K562 (cell line): ENCODE measurements around the gene IRF2BP1. TPM values are rescaled to one million over a fixed set of nuclear protein-coding genes. Genes with fewer than 3 reads are reported as not detected.

Experiments used
- ATF7 ChIP-seq: fragments of 450-650 bp; IDR thresholded peaks from 2 replicates; pipeline ENCODE4 v1.7.1; 2014; ENCODE audit warnings: mild to moderate bottlenecking, moderate library complexity
- BCOR ChIP-seq: fragments of 450-650 bp; IDR thresholded peaks from 2 replicates; pipeline ENCODE4 v1.6.1; 2016
- CBFA2T2 ChIP-seq: fragments of 450-650 bp; conservative IDR thresholded peaks from 2 replicates; pipeline ENCODE4 v1.6.1; 2017; ENCODE audit warnings: mild to moderate bottlenecking
- CEBPB ChIP-seq: fragments of 450-650 bp; IDR thresholded peaks from 2 replicates; pipeline ENCODE4 v1.6.1; 2016; ENCODE audit warnings: missing genetic modification characterization, missing compliant biosample characterization
- DPF2 ChIP-seq: fragments of 450-650 bp; IDR thresholded peaks from 2 replicates; pipeline ENCODE4 v1.6.1; 2016
- E2F8 ChIP-seq: fragments of 450-650 bp; IDR thresholded peaks from 2 replicates; pipeline ENCODE4 v1.7.1; 2018; ENCODE audit warnings: mild to moderate bottlenecking, low read depth; ENCODE audit not compliant: partially characterized antibody
- ID3 ChIP-seq, 2 experiments: fragments of 250-450 bp in 1 of 2; fragments of 450-650 bp in 1 of 2; sonication (Bioruptor Pico) in 1 of 2; IDR thresholded peaks; 2 replicates each; pipeline versions ENCODE4 v1.6.1 to v1.8.0; 2016 to 2021; ENCODE audit warnings: mild to moderate bottlenecking in 2 of 2, moderate library complexity in 2 of 2, missing compliant biosample characterization in 1 of 2, missing genetic modification characterization in 1 of 2
- IRF9 ChIP-seq: fragments of 450-650 bp; IDR thresholded peaks from 2 replicates; pipeline ENCODE4 v1.6.1; 2016; ENCODE audit warnings: missing biosample characterization, missing genetic modification characterization
- KLF1 ChIP-seq: fragments of 450-650 bp; IDR thresholded peaks from 2 replicates; pipeline ENCODE4 v1.6.1; 2016; ENCODE audit warnings: missing genetic modification characterization, missing compliant biosample characterization
- NELFE ChIP-seq: IDR thresholded peaks from 2 replicates; pipeline ENCODE4 v1.6.1; 2011; ENCODE audit warnings: mild to moderate bottlenecking; ENCODE audit not compliant: insufficient read depth, insufficient read length
- RCOR1 ChIP-seq, 2 experiments: IDR thresholded peaks; 2 replicates each; pipeline ENCODE4 v1.6.1; 2012; ENCODE audit warnings: low read depth in 2 of 2, low read length in 2 of 2, borderline replicate concordance in 1 of 2, improper control_type of control experiment in 1 of 2
- TAL1 ChIP-seq: fragments of 450-650 bp; IDR thresholded peaks from 2 replicates; pipeline ENCODE4 v1.6.1; 2016; ENCODE audit warnings: mild to moderate bottlenecking
- TEAD4 ChIP-seq, 2 experiments: sonication (generic) in 1 of 2; formaldehyde crosslinking in 1 of 2; IDR thresholded peaks; 2 replicates each; pipeline versions ENCODE4 v1.6.1 to v1.8.0; 2012 to 2022; ENCODE audit warnings: borderline replicate concordance in 1 of 2, inconsistent platforms in 1 of 2, low read length in 1 of 2, mild to moderate bottlenecking in 1 of 2, missing genetic modification reagents in 1 of 2
- YY1 ChIP-seq, 3 experiments: IDR thresholded peaks; 2 replicates each; pipeline ENCODE4 v1.6.1; 2011; ENCODE audit warnings: low read length in 2 of 3, mild to moderate bottlenecking in 2 of 3, moderate library complexity in 2 of 3, borderline replicate concordance in 1 of 3, control low read depth in 1 of 3, low read depth in 1 of 3; ENCODE audit not compliant: insufficient read depth in 3 of 3, insufficient replicate concordance in 2 of 3, control insufficient read depth in 1 of 3, insufficient read length in 1 of 3; ENCODE audit errors: extremely low read depth in 1 of 3
- ZBTB12 ChIP-seq: fragments of 250-450 bp; sonication (Bioruptor Pico); IDR thresholded peaks from 2 replicates; pipeline ENCODE4 v1.4.0; 2020
- ZBTB33 ChIP-seq: sonication (generic); formaldehyde crosslinking; IDR thresholded peaks from 2 replicates; pipeline ENCODE4 v1.8.1; 2023; ENCODE audit warnings: mild to moderate bottlenecking, missing genetic modification reagents
- ZBTB9 ChIP-seq: fragments of 450-650 bp; formaldehyde crosslinking; IDR thresholded peaks from 2 replicates; pipeline ENCODE4 v1.4.0; 2020; ENCODE audit warnings: mild to moderate bottlenecking, moderate library complexity
- polyA plus RNA-seq, 8 experiments: library from polyadenylated mRNA; depleted of rRNA in 4 of 8; stranded (reverse) in 5 of 8; unstranded in 3 of 8; fragments of >200 nt; fragmentation: Nextera tagmentation in 2 of 8; fragmentation: Illumina TruSeq in 1 of 8; extraction: Ambion mirVana in 2 of 8; extraction: Trizol in 1 of 8; gene quantifications; 2 replicates each; pipeline versions ENCODE4 v1.2.1 to v1.2.3, GENCODE V29; 2011 to 2014; ENCODE audit warnings: inconsistent platforms in 1 of 8, missing spikeins in 1 of 8
- total RNA-seq, 7 experiments: library from RNA; depleted of rRNA in 6 of 7; stranded (reverse); fragments of >200 nt in 6 of 7; fragmentation: Illumina TruSeq in 2 of 7; extraction: Trizol in 2 of 7; gene quantifications; 2 replicates each; pipeline versions ENCODE4 v1.2.1 to v1.2.3, GENCODE V29; 2011 to 2021; ENCODE audit warnings: low replicate concordance in 1 of 7

IRF2BP1 gene
- total and polyA plus RNA-seq, 9 of the 15 experiments (the other 6 are each of a cell fraction or from before 2014, with no cell fraction given) = 0.61 to 35.9 (median 3.5) TPM

GRCh38 chr19:45887200-45887710, 1.3 kb upstream of the IRF2BP1 start (continued):
- TF ChIP-seq E2F8 = no peak
- peak; percentile 63 to 76; a peak in 2 of 4 replicates for TF ChIP-seq RCOR1 (IDR thresholded peaks at IDR 0.05; ENCODE audit: borderline replicate concordance in 1 of 2, low read depth in 2 of 2, low read length in 2 of 2)
- peak; percentile 99 for TF ChIP-seq CEBPB (tag)
- no peak for TF ChIP-seq YY1 (IDR thresholded peaks at IDR 0.05; ENCODE audit: borderline replicate concordance in 1 of 3, control insufficient read depth in 1 of 3, extremely low read depth in 1 of 3, insufficient read depth in 3 of 3, insufficient read length in 1 of 3, insufficient replicate concordance in 2 of 3, low read depth in 1 of 3, low read length in 2 of 3)
- TF ChIP-seq TAL1 = peak; percentile 52; the same call in 1 of the 2 replicates
- TF ChIP-seq BCOR = peak; percentile 95
- TF ChIP-seq ZBTB12 (CRISPR knock-in tag) = peak; percentile 37; the same call in 1 of the 2 replicates
- TF ChIP-seq DPF2 = peak; percentile 77; the same call in 1 of the 2 replicates
- peak; percentile 84 for TF ChIP-seq IRF9 (tag)
- TF ChIP-seq CBFA2T2 = peak; percentile 46
- TF ChIP-seq ID3 (CRISPR knock-in tag; IDR thresholded peaks at IDR 0.05) = no peak
- TF ChIP-seq ID3 (tag; IDR thresholded peaks at IDR 0.05) = no peak
- 0 out of 2 replicates have a peak, but pooled peaks have one; percentile 41 for TF ChIP-seq ZBTB33 (CRISPR knock-in tag)
- peak; percentile 90 for TF ChIP-seq ATF7
- TF ChIP-seq TEAD4 (IDR thresholded peaks at IDR 0.05; ENCODE audit: low read length) = peak; percentile 34; the same call in 1 of the 2 replicates
- TF ChIP-seq TEAD4 (CRISPR knock-in tag; IDR thresholded peaks at IDR 0.05; ENCODE audit: borderline replicate concordance) = no peak
- TF ChIP-seq ZBTB9 = no peak
- no peak for TF ChIP-seq KLF1 (tag)
- no peak for TF ChIP-seq NELFE
